Immature natural killer cell (primary cell): ENCODE data around the gene SLC40A1. TPM values are rescaled to one million over a fixed set of nuclear protein-coding genes. Genes with fewer than 3 reads are reported as not detected.

Experiments
- DNase-seq, 3 donors: peaks; one replicate each; pipeline ENCODE4 v3.0.0; 2022; ENCODE audit warnings: mixed read lengths in 1 of 3
- H3K27ac Mint-ChIP-seq, 6 donors: one replicate each; pipeline ENCODE4 v1.8.0; 2020; ENCODE audit warnings: mixed read lengths in 6 of 6, mild to moderate bottlenecking in 5 of 6, inconsistent platforms in 4 of 6, moderate library complexity in 3 of 6
- H3K27me3 Mint-ChIP-seq, 3 donors: one replicate each; pipeline ENCODE4 v1.8.0; 2020 to 2021; ENCODE audit warnings: low read depth in 3 of 3, mild to moderate bottlenecking in 3 of 3, mixed read lengths in 3 of 3, moderate library complexity in 3 of 3, inconsistent platforms in 1 of 3
- H3K36me3 Mint-ChIP-seq, 3 donors: one replicate each; pipeline ENCODE4 v1.8.0; 2020; ENCODE audit warnings: mixed read lengths in 3 of 3, inconsistent platforms in 2 of 3, mild to moderate bottlenecking in 2 of 3
- H3K4me1 Mint-ChIP-seq, 2 donors: one replicate each; pipeline ENCODE4 v1.8.0; 2020; ENCODE audit warnings: inconsistent platforms in 2 of 2, mild to moderate bottlenecking in 2 of 2, mixed read lengths in 2 of 2, moderate library complexity in 1 of 2
- H3K4me3 Mint-ChIP-seq, 5 donors: one replicate each; pipeline ENCODE4 v1.8.0; 2020; ENCODE audit warnings: mild to moderate bottlenecking in 5 of 5, mixed read lengths in 5 of 5, inconsistent platforms in 3 of 5, moderate library complexity in 3 of 5
- H3K9me3 Mint-ChIP-seq, 6 donors: one replicate each; pipeline ENCODE4 v1.8.0; 2020; ENCODE audit warnings: mild to moderate bottlenecking in 6 of 6, mixed read lengths in 6 of 6, inconsistent platforms in 4 of 6, moderate library complexity in 3 of 6
- polyA plus RNA-seq, 3 donors: library from polyadenylated mRNA; unstranded; fragments of 300-500 nt; fragmentation: Illumina TruSeq; gene quantifications; one replicate each; pipeline ENCODE4 v1.2.3, GENCODE V29; 2021

SLC40A1 gene
- polyA plus RNA-seq, 3 donors from 2014 or later = 2.3 to 6.5 (median 5.0) TPM

GRCh38 chr2:189552334-189552990 is 28.1 kb downstream of the SLC40A1 start:
- no peak overlapping the region for H3K27ac Mint-ChIP-seq
- no peak for DNase-seq
- no peaks in the 10 kb centered on the region for H3K4me1 Mint-ChIP-seq
- H3K36me3 Mint-ChIP-seq = no peaks in the 10 kb centered on the region
- H3K9me3 Mint-ChIP-seq = no peaks in the 10 kb centered on the region
- peaks cover 0 to 3% (median 1%) of the 10 kb centered on the region in 3 donors for H3K27me3 Mint-ChIP-seq
- no peak overlapping the region for H3K4me3 Mint-ChIP-seq

GRCh38 chr2:189551808-189552207 is 28.8 kb downstream of the SLC40A1 start:
- H3K36me3 Mint-ChIP-seq = no peaks in the 10 kb centered on the region
- peaks cover 0 to 3% (median 1%) of the 10 kb centered on the region in 3 donors for H3K27me3 Mint-ChIP-seq
- no peak for DNase-seq
- H3K4me1 Mint-ChIP-seq = no peaks in the 10 kb centered on the region
- no peak overlapping the region for H3K27ac Mint-ChIP-seq
- H3K9me3 Mint-ChIP-seq = no peaks in the 10 kb centered on the region
- no peak overlapping the region for H3K4me3 Mint-ChIP-seq

- Mint-ChIP-seq H3K27ac (no peak overlapping the region), H3K36me3 (no peaks in the 10 kb centered on the region), H3K4me3 (no peak overlapping the region), H3K9me3 (no peaks in the 10 kb centered on the region), H3K4me1 (no peaks in the 10 kb centered on the region), H3K27me3 (peaks cover 0 to 7% (median 6%) of the 10 kb centered on the region in 3 donors)
- no peak for DNase-seq
Measured at GRCh38 chr2:189549449-189549832, 31.1 kb downstream of the SLC40A1 start.

- no peak overlapping the region for H3K27ac Mint-ChIP-seq
- no peak for DNase-seq
- H3K27me3 Mint-ChIP-seq = peaks cover 0 to 7% (median 6%) of the 10 kb centered on the region in 3 donors
- H3K4me1 Mint-ChIP-seq = no peaks in the 10 kb centered on the region
- no peaks in the 10 kb centered on the region for H3K36me3 Mint-ChIP-seq
- no peaks in the 10 kb centered on the region for H3K9me3 Mint-ChIP-seq
- H3K4me3 Mint-ChIP-seq = no peak overlapping the region
Measured at GRCh38 chr2:189548666-189549448, 31.7 kb downstream of the SLC40A1 start.

GRCh38 chr2:189545418-189545817 is 35.2 kb downstream of the SLC40A1 start:
- DNase-seq = no peak
- peaks cover 0 to 2% (median 0%) of the 10 kb centered on the region in 6 donors for H3K9me3 Mint-ChIP-seq
- no peak overlapping the region for H3K4me3 Mint-ChIP-seq
- no peaks in the 10 kb centered on the region for H3K36me3 Mint-ChIP-seq
- no peaks in the 10 kb centered on the region for H3K4me1 Mint-ChIP-seq
- H3K27me3 Mint-ChIP-seq = peaks cover 1 to 6% (median 5%) of the 10 kb centered on the region in 3 donors
- no peak overlapping the region for H3K27ac Mint-ChIP-seq

GRCh38 chr2:189544318-189545042 is 36.1 kb downstream of the SLC40A1 start:
- no peaks in the 10 kb centered on the region for H3K4me1 Mint-ChIP-seq
- peaks cover 1 to 6% (median 5%) of the 10 kb centered on the region in 3 donors for H3K27me3 Mint-ChIP-seq
- H3K36me3 Mint-ChIP-seq = no peaks in the 10 kb centered on the region
- H3K27ac Mint-ChIP-seq = no peak overlapping the region
- no peak for DNase-seq
- peaks cover 0 to 2% (median 0%) of the 10 kb centered on the region in 6 donors for H3K9me3 Mint-ChIP-seq
- H3K4me3 Mint-ChIP-seq = no peak overlapping the region

GRCh38 chr2:189543367-189543766 is 37.2 kb downstream of the SLC40A1 start:
- Mint-ChIP-seq H3K4me3 (no peak overlapping the region), H3K27me3 (peaks cover 1 to 6% (median 6%) of the 10 kb centered on the region in 3 donors), H3K9me3 (peaks cover 0 to 2% (median 0%) of the 10 kb centered on the region in 6 donors), H3K27ac (no peak overlapping the region), H3K4me1 (no peaks in the 10 kb centered on the region), H3K36me3 (no peaks in the 10 kb centered on the region)
- no peak for DNase-seq

GRCh38 chr2:189542145-189542882 is 38.3 kb downstream of the SLC40A1 start:
- H3K4me3 Mint-ChIP-seq = no peak overlapping the region
- no peak overlapping the region for H3K27ac Mint-ChIP-seq
- peaks cover 1 to 6% (median 6%) of the 10 kb centered on the region in 3 donors for H3K27me3 Mint-ChIP-seq
- no peaks in the 10 kb centered on the region for H3K36me3 Mint-ChIP-seq
- DNase-seq = no peak
- no peaks in the 10 kb centered on the region for H3K4me1 Mint-ChIP-seq
- peaks cover 0 to 3% (median 0%) of the 10 kb centered on the region in 6 donors for H3K9me3 Mint-ChIP-seq

GRCh38 chr2:189541591-189541990 is 39.0 kb downstream of the SLC40A1 start:
- Mint-ChIP-seq H3K27me3 (peaks cover 1 to 6% (median 4%) of the 10 kb centered on the region in 3 donors), H3K4me1 (no peaks in the 10 kb centered on the region), H3K36me3 (no peaks in the 10 kb centered on the region), H3K9me3 (peaks cover 0 to 4% (median 0%) of the 10 kb centered on the region in 6 donors), H3K27ac (no peak overlapping the region), H3K4me3 (no peak overlapping the region)
- DNase-seq = no peak

GRCh38 chr2:189540551-189540950 is 40.0 kb downstream of the SLC40A1 start:
- DNase-seq = no peak
- Mint-ChIP-seq H3K36me3 (no peaks in the 10 kb centered on the region), H3K27ac (no peak overlapping the region), H3K27me3 (peaks cover 1 to 2% (median 2%) of the 10 kb centered on the region in 3 donors), H3K9me3 (peaks cover 0 to 4% (median 0%) of the 10 kb centered on the region in 6 donors), H3K4me3 (no peak overlapping the region), H3K4me1 (no peaks in the 10 kb centered on the region)

- Mint-ChIP-seq H3K4me1 (no peaks in the 10 kb centered on the region), H3K27ac (no peak overlapping the region), H3K27me3 (peaks cover 2 to 3% (median 3%) of the 10 kb centered on the region in 3 donors), H3K9me3 (peaks cover 0 to 4% (median 0%) of the 10 kb centered on the region in 6 donors), H3K4me3 (no peak overlapping the region), H3K36me3 (no peaks in the 10 kb centered on the region)
- DNase-seq = no peak
Measured at GRCh38 chr2:189538402-189538801, 42.2 kb downstream of the SLC40A1 start.

- Mint-ChIP-seq H3K27me3 (peaks cover 0 to 3% (median 2%) of the 10 kb centered on the region in 3 donors), H3K4me3 (no peak overlapping the region), H3K9me3 (peaks cover 0 to 1% (median 0%) of the 10 kb centered on the region in 6 donors), H3K27ac (no peak overlapping the region), H3K36me3 (no peaks in the 10 kb centered on the region), H3K4me1 (no peaks in the 10 kb centered on the region)
- no peak for DNase-seq
Measured at GRCh38 chr2:189536830-189537229, 43.8 kb downstream of the SLC40A1 start.
